Endothelial cell of umbilical vein (primary cell): ENCODE data around the gene RBM6.

Experiments used
- EZH2 ChIP-seq: IDR thresholded peaks from 2 replicates; pipeline ENCODE4 v1.6.1; 2012; ENCODE audit warnings: borderline replicate concordance, low read depth, mild to moderate bottlenecking, moderate library complexity, low read length, inconsistent platforms; ENCODE audit not compliant: severe bottlenecking
- FOS ChIP-seq: IDR thresholded peaks from 2 replicates; pipeline ENCODE4 v1.6.1; 2011; ENCODE audit warnings: mild to moderate bottlenecking, low read length, moderate library complexity, borderline replicate concordance; ENCODE audit not compliant: insufficient read depth
- GATA2 ChIP-seq: IDR thresholded peaks from 2 replicates; pipeline ENCODE4 v1.7.0; 2011; ENCODE audit warnings: low read depth, mild to moderate bottlenecking, moderate library complexity, mixed read lengths, low read length; ENCODE audit not compliant: insufficient read length, insufficient read depth
- JUN ChIP-seq: IDR thresholded peaks from 2 replicates; pipeline ENCODE4 v1.6.1; 2011; ENCODE audit warnings: borderline replicate concordance, low read depth; ENCODE audit not compliant: insufficient read length, insufficient read depth
- POLR2A ChIP-seq: IDR thresholded peaks from 2 replicates; pipeline ENCODE4 v1.6.1; 2012; ENCODE audit warnings: low read depth, mild to moderate bottlenecking, control low read depth, low read length
- POLR2AphosphoS5 ChIP-seq: IDR thresholded peaks from 2 replicates; pipeline ENCODE4 v1.6.1; 2012; ENCODE audit warnings: low read depth, mild to moderate bottlenecking, control low read depth, low read length, moderate library complexity; ENCODE audit not compliant: insufficient read depth
- TF ChIP-seq, protein P1 (sequence below), 2 donors: IDR thresholded peaks; 1 replicate in 1 of 2; 2 replicates in 1 of 2; pipeline ENCODE4 v1.5.1; 2011; ENCODE audit warnings: low read length in 2 of 2, mild to moderate bottlenecking in 2 of 2, moderate library complexity in 2 of 2, control low read depth in 1 of 2, inconsistent platforms in 1 of 2, low read depth in 1 of 2; ENCODE audit not compliant: insufficient read depth in 1 of 2; ENCODE audit errors: extremely low read depth in 1 of 2
- TF ChIP-seq, protein P2 (sequence below): IDR thresholded peaks from 2 replicates; pipeline ENCODE4 v1.6.1; 2011; ENCODE audit not compliant: insufficient read depth, insufficient read length

DNA sequence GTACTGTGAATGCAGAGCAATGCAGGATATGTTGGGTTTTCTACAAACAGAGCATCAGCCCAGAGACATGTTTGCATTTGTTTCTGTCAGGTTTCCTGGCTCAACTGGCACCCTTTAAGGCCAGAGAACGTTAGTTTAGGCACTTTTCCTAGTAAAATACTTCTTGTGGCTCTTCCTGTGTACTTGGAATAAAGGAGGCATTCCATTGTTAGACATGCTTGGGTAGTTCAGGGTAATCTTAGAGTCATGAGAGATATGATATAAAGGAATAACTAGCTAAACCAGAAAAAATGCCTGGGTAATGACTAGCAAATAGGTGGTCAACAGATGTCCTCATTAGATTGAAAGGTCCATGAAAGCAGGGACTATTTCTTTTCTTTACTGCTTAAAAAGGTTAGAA is 88.4 kb downstream of the RBM6 start:
- TF ChIP-seq EZH2, result no peak
- TF ChIP-seq, protein P1, sequence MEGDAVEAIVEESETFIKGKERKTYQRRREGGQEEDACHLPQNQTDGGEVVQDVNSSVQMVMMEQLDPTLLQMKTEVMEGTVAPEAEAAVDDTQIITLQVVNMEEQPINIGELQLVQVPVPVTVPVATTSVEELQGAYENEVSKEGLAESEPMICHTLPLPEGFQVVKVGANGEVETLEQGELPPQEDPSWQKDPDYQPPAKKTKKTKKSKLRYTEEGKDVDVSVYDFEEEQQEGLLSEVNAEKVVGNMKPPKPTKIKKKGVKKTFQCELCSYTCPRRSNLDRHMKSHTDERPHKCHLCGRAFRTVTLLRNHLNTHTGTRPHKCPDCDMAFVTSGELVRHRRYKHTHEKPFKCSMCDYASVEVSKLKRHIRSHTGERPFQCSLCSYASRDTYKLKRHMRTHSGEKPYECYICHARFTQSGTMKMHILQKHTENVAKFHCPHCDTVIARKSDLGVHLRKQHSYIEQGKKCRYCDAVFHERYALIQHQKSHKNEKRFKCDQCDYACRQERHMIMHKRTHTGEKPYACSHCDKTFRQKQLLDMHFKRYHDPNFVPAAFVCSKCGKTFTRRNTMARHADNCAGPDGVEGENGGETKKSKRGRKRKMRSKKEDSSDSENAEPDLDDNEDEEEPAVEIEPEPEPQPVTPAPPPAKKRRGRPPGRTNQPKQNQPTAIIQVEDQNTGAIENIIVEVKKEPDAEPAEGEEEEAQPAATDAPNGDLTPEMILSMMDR (IDR thresholded peaks at IDR 0.05; ENCODE audit: extremely low read depth in 1 of 2, insufficient read depth in 1 of 2, low read depth in 1 of 2, low read length in 2 of 2), result no peak
- no peak for TF ChIP-seq FOS
- TF ChIP-seq POLR2A, result no peak
- no peak for TF ChIP-seq JUN
- TF ChIP-seq GATA2, result no peak
- TF ChIP-seq, protein P2, sequence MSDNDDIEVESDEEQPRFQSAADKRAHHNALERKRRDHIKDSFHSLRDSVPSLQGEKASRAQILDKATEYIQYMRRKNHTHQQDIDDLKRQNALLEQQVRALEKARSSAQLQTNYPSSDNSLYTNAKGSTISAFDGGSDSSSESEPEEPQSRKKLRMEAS, result no peak
- no peak for TF ChIP-seq POLR2AphosphoS5
